Measurements from ENCODE around the gene TRIM29.

Gene TRIM29

GRCh38 chr11:120091121-120091520 lies 46.8 kb downstream of the TRIM29 start:
- no peak for DNase-seq

- no peak for DNase-seq
Measured at GRCh38 chr11:120090411-120090810, 47.5 kb downstream of the TRIM29 start.

- no peak for DNase-seq
Measured at GRCh38 chr11:120089036-120090001, 48.6 kb downstream of the TRIM29 start.

- DNase-seq = no peak
Measured at GRCh38 chr11:120088056-120088455, 49.9 kb downstream of the TRIM29 start.

- DNase-seq = no peak
Measured at GRCh38 chr11:120086651-120087050, 51.3 kb downstream of the TRIM29 start.

GRCh38 chr11:120079750-120080610 lies 57.9 kb downstream of the TRIM29 start:
- peak; percentile 28 for DNase-seq

- no peak for DNase-seq
Measured at GRCh38 chr11:120078397-120078796, 59.5 kb downstream of the TRIM29 start.

- DNase-seq = no peak
Measured at GRCh38 chr11:120074076-120074475, 63.8 kb downstream of the TRIM29 start.

- no peak for DNase-seq
Measured at GRCh38 chr11:120073196-120073595, 64.7 kb downstream of the TRIM29 start.

- no peak for DNase-seq
Measured at GRCh38 chr11:120068114-120068573, 69.8 kb downstream of the TRIM29 start.

- no peak for DNase-seq
Measured at GRCh38 chr11:120067438-120068113, 70.3 kb downstream of the TRIM29 start.

- no peak for DNase-seq
Measured at GRCh38 chr11:120066738-120067437, 71.0 kb downstream of the TRIM29 start.

GRCh38 chr11:120065876-120066275 lies 72.0 kb downstream of the TRIM29 start:
- DNase-seq = no peak

- DNase-seq = no peak
Measured at GRCh38 chr11:120065176-120065575, 72.7 kb downstream of the TRIM29 start.

GRCh38 chr11:120064341-120064740 lies 73.6 kb downstream of the TRIM29 start:
- DNase-seq = no peak

- no peak for DNase-seq
Measured at GRCh38 chr11:120063686-120064340, 74.1 kb downstream of the TRIM29 start.

GRCh38 chr11:120062561-120062930 lies 75.4 kb downstream of the TRIM29 start:
- DNase-seq = no peak

GRCh38 chr11:120061761-120062560 lies 76.0 kb downstream of the TRIM29 start:
- DNase-seq = no peak

All from activated CD4-positive, alpha-beta T cell treated with anti-CD3 and anti-CD28 coated beads for 48 hours (primary cell).